ENCODE data around the gene ERLIN1. TPM values are rescaled to one million over a fixed set of nuclear protein-coding genes. Genes with fewer than 3 reads are reported as not detected.

ERLIN1 gene
- total and polyA plus RNA-seq, 10 of the 15 experiments (the other 5 are each of a cell fraction or from before 2014, with no cell fraction given), result 4.9 to 21.7 (median 13.0) TPM

DNA sequence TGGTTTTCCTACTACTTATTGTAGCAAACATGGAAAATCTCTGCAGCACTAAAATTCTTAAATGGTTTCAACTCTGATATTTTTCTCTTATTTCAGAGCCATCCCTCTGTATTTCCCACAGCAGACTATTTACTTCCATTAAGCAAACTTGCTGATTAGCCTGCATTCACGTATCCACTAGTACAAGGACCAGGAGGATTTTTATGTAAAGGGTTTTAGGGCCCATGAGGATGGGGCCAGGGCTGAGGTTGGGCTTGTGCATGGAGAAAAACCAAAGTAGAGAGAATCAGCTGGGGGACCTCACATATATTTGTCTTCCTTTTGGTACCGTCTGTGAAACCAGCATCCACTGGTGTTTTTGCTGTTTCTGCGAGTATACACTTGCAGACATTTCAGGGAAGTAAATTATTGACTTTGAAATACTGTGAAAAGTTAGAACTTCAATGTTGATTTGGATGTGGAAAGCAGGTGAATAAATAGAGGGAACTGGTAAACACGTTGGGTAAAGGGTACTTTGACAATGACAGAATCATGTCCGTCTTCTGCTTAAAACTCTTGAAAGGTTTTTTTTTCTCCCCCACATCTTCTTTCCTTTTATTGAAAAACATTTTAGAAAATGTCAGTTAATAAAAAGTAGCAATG, 44.3 kb downstream of the ERLIN1 start (continued):
- TF ChIP-seq SUPT20H (IDR thresholded peaks at IDR 0.05; ENCODE audit: borderline replicate concordance, control insufficient read depth, low read depth, low read length) (no peak), RB1 (IDR thresholded peaks at IDR 0.05; ENCODE audit: borderline replicate concordance) (no peak), SPI1 (IDR thresholded peaks at IDR 0.05; ENCODE audit: borderline replicate concordance, insufficient read depth, low read depth, low read length) (no peak), ZNF274 (IDR thresholded peaks at IDR 0.05; ENCODE audit: insufficient read depth, insufficient read length) (no peak), NR2F1 (conservative IDR thresholded peaks at IDR 0.05) (no peak), TARDBP (IDR thresholded peaks at IDR 0.05; ENCODE audit: borderline replicate concordance) (no peak), EZH2 (IDR thresholded peaks at IDR 0.05; ENCODE audit: borderline replicate concordance, control insufficient read depth, low read depth, low read length) (no peak)
- TF ChIP-seq, protein P1, sequence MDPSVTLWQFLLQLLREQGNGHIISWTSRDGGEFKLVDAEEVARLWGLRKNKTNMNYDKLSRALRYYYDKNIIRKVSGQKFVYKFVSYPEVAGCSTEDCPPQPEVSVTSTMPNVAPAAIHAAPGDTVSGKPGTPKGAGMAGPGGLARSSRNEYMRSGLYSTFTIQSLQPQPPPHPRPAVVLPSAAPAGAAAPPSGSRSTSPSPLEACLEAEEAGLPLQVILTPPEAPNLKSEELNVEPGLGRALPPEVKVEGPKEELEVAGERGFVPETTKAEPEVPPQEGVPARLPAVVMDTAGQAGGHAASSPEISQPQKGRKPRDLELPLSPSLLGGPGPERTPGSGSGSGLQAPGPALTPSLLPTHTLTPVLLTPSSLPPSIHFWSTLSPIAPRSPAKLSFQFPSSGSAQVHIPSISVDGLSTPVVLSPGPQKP (IDR thresholded peaks at IDR 0.05; ENCODE audit: low read depth, low read length), result no peak
- TF ChIP-seq, protein P2, sequence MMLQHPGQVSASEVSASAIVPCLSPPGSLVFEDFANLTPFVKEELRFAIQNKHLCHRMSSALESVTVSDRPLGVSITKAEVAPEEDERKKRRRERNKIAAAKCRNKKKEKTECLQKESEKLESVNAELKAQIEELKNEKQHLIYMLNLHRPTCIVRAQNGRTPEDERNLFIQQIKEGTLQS (IDR thresholded peaks at IDR 0.05; ENCODE audit: borderline replicate concordance, extremely low read depth, low read depth, low read length), result no peak

DNA sequence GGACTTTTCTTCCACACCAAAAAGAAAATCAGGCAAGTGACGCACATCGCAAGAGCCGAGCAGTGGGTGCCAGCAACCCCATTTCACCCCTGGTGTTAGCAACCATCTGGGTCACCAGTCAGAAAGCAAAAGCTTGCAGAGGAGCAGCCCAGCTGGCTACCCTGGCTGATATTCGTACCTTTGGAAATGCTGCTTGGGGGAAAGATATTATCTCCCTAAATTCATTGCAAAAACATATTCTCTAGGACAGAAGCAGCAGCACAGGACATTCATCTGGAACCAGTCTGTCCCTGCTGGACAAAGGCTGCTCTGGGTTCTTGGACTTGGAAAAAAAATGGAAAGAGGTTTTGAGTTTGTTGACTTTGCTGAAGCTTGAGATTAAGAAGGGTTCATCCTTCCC, 45.8 kb downstream of the ERLIN1 start:
- 56% methylated on average over 4 of the region's 4 CpGs for WGBS (ENCODE audit: insufficient coverage, insufficient replicate concordance, low lambda C conversion rate, missing lambda C conversion rate)
- no peak overlapping the region for H3K4me3 ChIP-seq
- ChIA-PET POLR2A (no interaction called here), RAD21 (ENCODE audit: unreplicated experiment) (no interaction called here), CTCF (no interaction called here), SMC1A (ENCODE audit: uncharacterized antibody, unreplicated experiment) (interaction anchor here (0.6 to 1.0 kb wide), 2 partner anchors 9 to 16 kb away, joined by 3 to 4 read pairs; no protein-coding TSS in a partner anchor)
- TF ChIP-seq, protein P3, sequence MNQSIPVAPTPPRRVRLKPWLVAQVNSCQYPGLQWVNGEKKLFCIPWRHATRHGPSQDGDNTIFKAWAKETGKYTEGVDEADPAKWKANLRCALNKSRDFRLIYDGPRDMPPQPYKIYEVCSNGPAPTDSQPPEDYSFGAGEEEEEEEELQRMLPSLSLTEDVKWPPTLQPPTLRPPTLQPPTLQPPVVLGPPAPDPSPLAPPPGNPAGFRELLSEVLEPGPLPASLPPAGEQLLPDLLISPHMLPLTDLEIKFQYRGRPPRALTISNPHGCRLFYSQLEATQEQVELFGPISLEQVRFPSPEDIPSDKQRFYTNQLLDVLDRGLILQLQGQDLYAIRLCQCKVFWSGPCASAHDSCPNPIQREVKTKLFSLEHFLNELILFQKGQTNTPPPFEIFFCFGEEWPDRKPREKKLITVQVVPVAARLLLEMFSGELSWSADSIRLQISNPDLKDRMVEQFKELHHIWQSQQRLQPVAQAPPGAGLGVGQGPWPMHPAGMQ (IDR thresholded peaks at IDR 0.05; ENCODE audit: borderline replicate concordance), result no peak
- TF ChIP-seq NFIC (IDR thresholded peaks at IDR 0.05; ENCODE audit: low read depth, low read length), result no peak
- no peak for TF ChIP-seq TCF12 (IDR thresholded peaks at IDR 0.05; ENCODE audit: low read depth, low read length)
- no peak for TF ChIP-seq EGR1 (IDR thresholded peaks at IDR 0.05; ENCODE audit: borderline replicate concordance in 1 of 2, low read depth in 2 of 2, low read length in 2 of 2)
- no peak for TF ChIP-seq BCL11A (IDR thresholded peaks at IDR 0.05; ENCODE audit: low read depth, low read length)
- TF ChIP-seq ETV6 (conservative IDR thresholded peaks at IDR 0.05 in 1 of 2, IDR thresholded peaks at IDR 0.05 in 1 of 2; ENCODE audit: borderline replicate concordance in 1 of 2, low read depth in 1 of 2), result no peak
- TF ChIP-seq MTA2 (IDR thresholded peaks at IDR 0.05; ENCODE audit: low read depth), result no peak
- TF ChIP-seq SREBF2 (IDR thresholded peaks at IDR 0.05; ENCODE audit: low read length), result no peak
- TF ChIP-seq POLR2AphosphoS5 (IDR thresholded peaks at IDR 0.05; ENCODE audit: low read length), result no peak
- no peak for TF ChIP-seq CEBPB (IDR thresholded peaks at IDR 0.05; ENCODE audit: borderline replicate concordance in 1 of 2, low read depth in 2 of 2, low read length in 2 of 2)
- no peak for TF ChIP-seq ASH2L (IDR thresholded peaks at IDR 0.05; ENCODE audit: borderline replicate concordance, low read depth)
- TF ChIP-seq NRF1 (conservative IDR thresholded peaks at IDR 0.05; ENCODE audit: low read depth, low read length), result no peak
- in situ Hi-C loops (cut with MboI), result no loop called here
- H4K20me1 ChIP-seq (ENCODE audit: control insufficient read depth, insufficient read depth), result no peaks in the 10 kb centered on the region
- H3K79me2 ChIP-seq (ENCODE audit: control insufficient read depth, insufficient read depth, low read length), result no peaks in the 10 kb centered on the region
- no TSS peak for BruUV-seq (replicated peaks)
- ATAC-seq (no peak), FAIRE-seq (no peak), DNase-seq (ENCODE audit: low read depth, low spot score) (no peak)
- H3K36me3 ChIP-seq (ENCODE audit: control insufficient read depth in 2 of 2, insufficient read depth in 2 of 2, low read length in 1 of 2), result no peaks in the 10 kb centered on the region
- intact Hi-C loops (cut with micrococcal nuclease; ENCODE audit: unreplicated experiment), result no loop called here
- no peak overlapping the region for H3K9ac ChIP-seq (ENCODE audit: control insufficient read depth, insufficient read depth, low read length)
- H3K4me1 ChIP-seq (ENCODE audit: control insufficient read depth, insufficient read depth, low read length), result no peaks in the 10 kb centered on the region
- H3K9me3 ChIP-seq (replicated peaks; ENCODE audit: control insufficient read depth, insufficient read depth, low read length), result no peaks in the 10 kb centered on the region; the same call in 2 of the 3 replicates
- H3K27ac ChIP-seq (ENCODE audit: control insufficient read depth, insufficient read depth), result no peak overlapping the region
- H2AFZ ChIP-seq (ENCODE audit: control insufficient read depth, low read depth, low read length), result no peak overlapping the region
- H3K4me2 ChIP-seq (ENCODE audit: control insufficient read depth, insufficient read depth), result no peak overlapping the region
- peaks cover 0 to 2% of the 10 kb centered on the region in 2 experiments; a peak in 1 of 4 replicates for H3K27me3 ChIP-seq (replicated peaks in 1 of 2; ENCODE audit: control insufficient read depth in 2 of 2, insufficient read depth in 2 of 2, low read length in 1 of 2)
